ENCODE data around the gene GPS1. TPM values are rescaled to one million over a fixed set of nuclear protein-coding genes. Genes with fewer than 3 reads are reported as not detected.

GPS1 gene
- total and polyA plus RNA-seq, 10 donors = 61.5 to 109 (median 68.9) TPM

GRCh38 chr17:82023447-82024241, 28.1 kb upstream of the GPS1 start:
- Histone ChIP-seq H3K27ac (peak overlapping the region in 5 of 8 donors; percentile 39 to 88 (median 63)), H3K27me3 (replicated peaks in 1 of 7) (no peaks in the 10 kb centered on the region), H3K4me1 (peaks cover 25 to 55% (median 36%) of the 10 kb centered on the region in 6 donors), H3K4me3 (peak overlapping the region; percentile 75 to 99 (median 88)), H3K9me3 (no peaks in the 10 kb centered on the region), H3K36me3 (peaks cover 0 to 40% (median 4%) of the 10 kb centered on the region in 6 donors)
- DNase-seq = no peak
- TF ChIP-seq POLR2A (IDR thresholded peaks at IDR 0.05) = no peak
- TF ChIP-seq POLR2AphosphoS5 (IDR thresholded peaks at IDR 0.05) = no peak
- no peak for TF ChIP-seq CTCF (IDR thresholded peaks at IDR 0.05 in 8 of 11, conservative IDR thresholded peaks at IDR 0.05 in 3 of 11)
- intact Hi-C loops (cut with DNase I; ENCODE audit: low total_unique reads) = loop anchor here (5.0 kb wide), 1 partner anchor 66 kb away; no protein-coding TSS in a partner anchor
- WGBS, 5 donors = 4 to 22% (median 6%) methylated on average over 14 to 55 of the region's 55 CpGs

- TF ChIP-seq POLR2AphosphoS5 (IDR thresholded peaks at IDR 0.05) (no peak), POLR2A (IDR thresholded peaks at IDR 0.05) (no peak), CTCF (IDR thresholded peaks at IDR 0.05 in 8 of 11, conservative IDR thresholded peaks at IDR 0.05 in 3 of 11) (no peak)
- no peak for DNase-seq
- Histone ChIP-seq H3K27me3 (replicated peaks in 1 of 7) (peaks cover 0 to 2% (median 0%) of the 10 kb centered on the region in 7 donors), H3K36me3 (peaks cover 0 to 40% (median 3%) of the 10 kb centered on the region in 6 donors), H3K4me1 (peaks cover 25 to 55% (median 36%) of the 10 kb centered on the region in 6 donors), H3K4me3 (peak overlapping the region in 1 of 8 donors; percentile 99), H3K9me3 (no peaks in the 10 kb centered on the region), H3K27ac (no peak overlapping the region)
- WGBS, 5 donors = 94 to 98% (median 95%) methylated on average over 14 to 17 of the region's 17 CpGs
- intact Hi-C loops (cut with DNase I; ENCODE audit: low total_unique reads) = loop anchor here (5.0 kb wide), 1 partner anchor 68 kb away; no protein-coding TSS in a partner anchor
Observed at GRCh38 chr17:82024859-82025258, 26.8 kb upstream of the GPS1 start.

- no peak overlapping the region for H3K27ac ChIP-seq
- H3K4me1 ChIP-seq = peaks cover 32 to 55% (median 41%) of the 10 kb centered on the region in 6 donors
- peaks cover 0 to 40% (median 3%) of the 10 kb centered on the region in 6 donors for H3K36me3 ChIP-seq
- WGBS, 5 donors = 93 to 96% (median 95%) methylated on average over 23 to 25 of the region's 25 CpGs
- peaks cover 0 to 7% (median 0%) of the 10 kb centered on the region in 7 donors for H3K27me3 ChIP-seq (replicated peaks in 1 of 7)
- TF ChIP-seq POLR2A (IDR thresholded peaks at IDR 0.05) (no peak), CTCF (IDR thresholded peaks at IDR 0.05 in 8 of 11, conservative IDR thresholded peaks at IDR 0.05 in 3 of 11) (no peak), POLR2AphosphoS5 (IDR thresholded peaks at IDR 0.05) (no peak)
- no peak for DNase-seq
- no peaks in the 10 kb centered on the region for H3K9me3 ChIP-seq
- H3K4me3 ChIP-seq = no peak overlapping the region
- intact Hi-C loops (cut with DNase I; ENCODE audit: low total_unique reads) = no loop called here
Observed at GRCh38 chr17:82025401-82026107, 26.1 kb upstream of the GPS1 start.

All from spleen (tissue), 11 donors.